A549 (cell line): ENCODE measurements around the gene ICAM5. TPM values are rescaled to one million over a fixed set of nuclear protein-coding genes. Genes with fewer than 3 reads are reported as not detected.
A peak's percentile ranks its signal among the peaks of the same experiment; 100 is the strongest.
"Not testable (repeated sequence)": the region's sequence is repeated elsewhere in the genome, so short reads cannot be mapped to it uniquely, and the experiment has no call there.

Experiments used
- ATAC-seq, 2 experiments: fragments of 200-7000 bp in 1 of 2; fragments of >200 bp in 1 of 2; cut with Nextera tagmentation in 1 of 2; cut with Tn5 transposase in 1 of 2; 3 replicates each; pipeline versions ENCODE4 v1.8.0 to v1.9.1; 2018 to 2020; ENCODE audit warnings: mild to moderate bottlenecking in 1 of 2, moderate library complexity in 1 of 2
- CTCF ChIA-PET: fragments of 300-600 bp; sonication (Branson Sonifier 250); formaldehyde crosslinking; extraction: SDS; loops from one replicate; lab custom pipeline; 2021; ENCODE audit warnings: antibody characterized with exemption, inconsistent platforms; lab: Yijun Ruan, JAX
- POLR2A ChIA-PET: fragments of 350-600 bp; formaldehyde crosslinking; extraction: SDS; loops from one replicate; lab custom pipeline; 2021; ENCODE audit warnings: antibody characterized with exemption, inconsistent platforms; lab: Yijun Ruan, JAX
- DNase-seq, 2 experiments: peaks; one replicate each; pipeline versions ENCODE4 v3.0.0 to v3.0.0-alpha.2; 2011 to 2016; ENCODE audit warnings: low read depth in 1 of 2, low spot score in 1 of 2
- FAIRE-seq: peaks from 2 replicates; lab custom pipeline; 2011; peaks lifted over from hg19 to GRCh38; lab: Jason Lieb, UNC
- H3K27ac ChIP-seq, 2 experiments: fragments of >200 bp; sonication (Bioruptor Twin); formaldehyde crosslinking; 3 replicates each; pipeline ENCODE4 v1.5.1; 2016 to 2017
- H3K4me1 ChIP-seq: fragments of >200 bp; sonication (Bioruptor Twin); formaldehyde crosslinking; 3 replicates; pipeline ENCODE4 v1.6.1; 2016
- H3K4me2 ChIP-seq: fragments of >200 bp; sonication (Bioruptor Twin); formaldehyde crosslinking; 3 replicates; pipeline ENCODE4 v1.6.1; 2016
- H3K4me3 ChIP-seq: fragments of >200 bp; sonication (Bioruptor Twin); formaldehyde crosslinking; 3 replicates; pipeline ENCODE4 v1.5.1; 2016
- H3K9me3 ChIP-seq: fragments of >200 bp; sonication (Bioruptor Twin); formaldehyde crosslinking; 3 replicates; pipeline ENCODE4 v1.6.1; 2016
- EHF ChIP-seq: fragments of 250-450 bp; sonication (Bioruptor Pico); IDR thresholded peaks from 2 replicates; pipeline ENCODE4 v1.5.0; 2020; ENCODE audit warnings: mild to moderate bottlenecking
- ELK1 ChIP-seq: fragments of 150-350 bp; IDR thresholded peaks from 2 replicates; pipeline ENCODE4 v1.6.1; 2014; ENCODE audit warnings: low read depth, mild to moderate bottlenecking, low read length
- ESRRA ChIP-seq: fragments of 150-350 bp; IDR thresholded peaks from 2 replicates; pipeline ENCODE4 v1.6.1; 2014; ENCODE audit warnings: mild to moderate bottlenecking, low read length, borderline replicate concordance
- FOSL2 ChIP-seq, 2 experiments: fragments of 450-650 bp in 1 of 2; fragments of >200 bp in 1 of 2; sonication (Bioruptor Twin) in 1 of 2; formaldehyde crosslinking; IDR thresholded peaks; 2 replicates each; pipeline versions ENCODE4 v1.5.0 to v1.6.1; 2016 to 2020; ENCODE audit warnings: mild to moderate bottlenecking in 1 of 2, moderate library complexity in 1 of 2
- GATA3 ChIP-seq: IDR thresholded peaks from 2 replicates; pipeline ENCODE4 v1.6.1; 2012; ENCODE audit warnings: borderline replicate concordance
- HOXA7 ChIP-seq: fragments of 250-450 bp; sonication (Bioruptor Pico); IDR thresholded peaks from 2 replicates; pipeline ENCODE4 v1.5.0; 2020; ENCODE audit warnings: mild to moderate bottlenecking, moderate library complexity
- HOXB5 ChIP-seq: fragments of 250-450 bp; sonication (Bioruptor Pico); IDR thresholded peaks from 2 replicates; pipeline ENCODE4 v1.5.0; 2020; ENCODE audit warnings: mild to moderate bottlenecking, moderate library complexity
- KDM1A ChIP-seq: fragments of 200-600 bp; sonication (generic); IDR thresholded peaks from 2 replicates; pipeline ENCODE4 v1.6.1; 2016; ENCODE audit warnings: low read depth, mild to moderate bottlenecking
- MYC ChIP-seq: IDR thresholded peaks from 2 replicates; pipeline ENCODE4 v1.6.1; 2012; ENCODE audit warnings: mild to moderate bottlenecking, inconsistent platforms, low read length, improper control_type of control experiment, borderline replicate concordance
- NR3C1 ChIP-seq: fragments of >200 bp; sonication (Bioruptor Twin); formaldehyde crosslinking; IDR thresholded peaks from 3 replicates; pipeline ENCODE4 v1.6.1; 2017
- POLR2A ChIP-seq: IDR thresholded peaks from 2 replicates; pipeline ENCODE4 v1.6.1; 2012; ENCODE audit warnings: mild to moderate bottlenecking, low read length
- POLR2AphosphoS2 ChIP-seq: conservative IDR thresholded peaks from 2 replicates; pipeline ENCODE4 v1.6.1; 2012; ENCODE audit warnings: low read length, improper control_type of control experiment, inconsistent platforms
- RNF2 ChIP-seq: fragments of 200-600 bp; sonication (generic); IDR thresholded peaks from 2 replicates; pipeline ENCODE4 v1.6.1; 2016; ENCODE audit warnings: low read depth, mild to moderate bottlenecking, antibody characterized with exemption, moderate library complexity, borderline replicate concordance
- SMC3 ChIP-seq: fragments of >200 bp; sonication (Bioruptor Twin); formaldehyde crosslinking; IDR thresholded peaks from 3 replicates; pipeline ENCODE4 v1.6.1; 2018; ENCODE audit warnings: inconsistent platforms
- TFCP2L1 ChIP-seq: fragments of 250-450 bp; sonication (Bioruptor Pico); IDR thresholded peaks from 2 replicates; pipeline ENCODE4 v1.5.0; 2021; ENCODE audit warnings: mild to moderate bottlenecking
- TP53 ChIP-seq: fragments of 250-450 bp; sonication (Bioruptor Pico); IDR thresholded peaks from 2 replicates; pipeline ENCODE4 v1.5.0; 2021; ENCODE audit warnings: mild to moderate bottlenecking, moderate library complexity
- ZC3H11A ChIP-seq: fragments of 450-650 bp; IDR thresholded peaks from 2 replicates; pipeline ENCODE4 v1.6.1; 2014; ENCODE audit warnings: antibody characterized with exemption, mild to moderate bottlenecking
- ZFP36 ChIP-seq: fragments of 450-650 bp; IDR thresholded peaks from 2 replicates; pipeline ENCODE4 v1.6.1; 2014; ENCODE audit warnings: borderline replicate concordance; ENCODE audit not compliant: partially characterized antibody
- ZSCAN20 ChIP-seq: fragments of 250-450 bp; sonication (Bioruptor Pico); IDR thresholded peaks from 2 replicates; pipeline ENCODE4 v1.8.0; 2022; ENCODE audit warnings: mild to moderate bottlenecking, moderate library complexity
- WGBS: methylation state at CpG from one replicate; pipeline ENCODE4 v1.1.6; 2017; ENCODE audit errors: missing lambda C conversion rate; 5-methylcytosine and 5-hydroxymethylcytosine counted together
- polyA plus RNA-seq, 4 experiments: library from polyadenylated mRNA; depleted of rRNA in 3 of 4; stranded (reverse); fragments of >200 nt; fragmentation: RNase III in 1 of 4; extraction: RNeasy Plus Mini Kit Qiagen cat#74134 plus additional on column Dnase treatment in 1 of 4; gene quantifications; 2 replicates in 3 of 4; 3 replicates in 1 of 4; pipeline ENCODE4 v1.2.3, GENCODE V29; 2011 to 2017
- TF ChIP-seq, protein P1 (sequence below): IDR thresholded peaks from 2 replicates; pipeline ENCODE4 v1.6.1; 2012; ENCODE audit warnings: low read depth, borderline replicate concordance
- TF ChIP-seq, protein P2 (sequence below): fragments of >200 bp; sonication (Bioruptor Twin); formaldehyde crosslinking; IDR thresholded peaks from 3 replicates; pipeline ENCODE4 v1.5.1; 2016
- TF ChIP-seq, protein P3 (sequence below): IDR thresholded peaks from 2 replicates; pipeline ENCODE4 v1.6.1; 2012
- TF ChIP-seq, protein P4 (sequence below): fragments of 250-450 bp; sonication (Bioruptor Pico); IDR thresholded peaks from 2 replicates; pipeline ENCODE4 v1.5.0; 2021; ENCODE audit warnings: mild to moderate bottlenecking, moderate library complexity, borderline replicate concordance

ICAM5 gene
- polyA plus RNA-seq, 2 of the 4 experiments (the other 2 are of a cell fraction), result 0.35 to 0.77 TPM

DNA sequence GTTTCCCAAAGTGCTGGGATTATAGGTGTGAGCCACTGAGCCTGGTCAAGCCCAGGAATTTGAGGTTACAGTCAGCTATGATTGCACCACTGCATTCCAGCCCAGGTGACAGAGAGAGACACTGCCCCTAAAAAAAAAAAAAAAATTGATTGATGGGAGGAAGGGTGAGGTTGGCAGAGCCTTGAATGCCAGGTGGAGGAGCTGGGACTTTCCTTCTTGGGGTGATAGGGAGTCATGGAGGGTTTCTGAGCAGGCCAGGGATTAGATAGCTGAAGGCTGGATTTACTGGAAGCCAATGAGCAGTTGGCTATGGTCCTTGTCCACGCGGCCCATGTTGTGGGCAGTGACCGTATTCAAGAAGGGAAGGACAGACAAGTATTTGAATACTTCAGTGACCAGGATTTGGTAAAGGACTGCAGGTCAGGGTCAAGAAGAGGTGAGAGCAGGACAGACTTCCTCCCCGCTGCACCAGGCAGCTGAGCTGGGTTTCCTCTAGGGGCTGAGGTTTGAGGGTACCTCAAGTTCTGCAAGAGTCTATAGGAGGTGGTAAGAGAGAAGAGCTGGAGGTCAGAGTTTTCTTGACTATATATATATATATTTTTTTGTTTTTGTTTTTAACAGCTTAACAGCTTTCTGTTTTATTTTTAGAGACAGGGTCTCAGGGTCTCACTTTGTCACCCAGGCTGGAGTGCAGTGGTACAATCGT lies 9.9 kb upstream of the ICAM5 start:
- no peaks in the 10 kb centered on the region for H3K9me3 ChIP-seq
- TF ChIP-seq HOXA7 (no peak), TFCP2L1 (no peak), FOSL2 (IDR thresholded peaks at IDR 0.05) (no peak), FOSL2 (CRISPR knock-in tag; IDR thresholded peaks at IDR 0.05) (no peak), TP53 (CRISPR knock-in tag) (no peak), RNF2 (no peak)
- TF ChIP-seq, protein P1, sequence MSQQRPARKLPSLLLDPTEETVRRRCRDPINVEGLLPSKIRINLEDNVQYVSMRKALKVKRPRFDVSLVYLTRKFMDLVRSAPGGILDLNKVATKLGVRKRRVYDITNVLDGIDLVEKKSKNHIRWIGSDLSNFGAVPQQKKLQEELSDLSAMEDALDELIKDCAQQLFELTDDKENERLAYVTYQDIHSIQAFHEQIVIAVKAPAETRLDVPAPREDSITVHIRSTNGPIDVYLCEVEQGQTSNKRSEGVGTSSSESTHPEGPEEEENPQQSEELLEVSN, result no peak
- TF ChIP-seq, all 56 proteins: peak for 0
- DNase-seq, result no peak
- Histone ChIP-seq H3K4me2 (no peak overlapping the region), H3K4me1 (peaks cover 8% of the 10 kb centered on the region; the same call in 1 of the 3 replicates), H3K4me3 (no peak overlapping the region), H3K27ac (no peak overlapping the region)
- WGBS, result 77% methylated on average over 5 of the region's 5 CpGs
- ATAC-seq, result no peak
- POLR2A ChIA-PET, result no interaction called here
- no peak for FAIRE-seq
- CTCF ChIA-PET, result interaction anchor here (4.5 to 5.0 kb wide), 2 partner anchors 10 to 21 kb away, joined by 15 to 16 read pairs; partner anchors contain the start of gene ICAM1

DNA sequence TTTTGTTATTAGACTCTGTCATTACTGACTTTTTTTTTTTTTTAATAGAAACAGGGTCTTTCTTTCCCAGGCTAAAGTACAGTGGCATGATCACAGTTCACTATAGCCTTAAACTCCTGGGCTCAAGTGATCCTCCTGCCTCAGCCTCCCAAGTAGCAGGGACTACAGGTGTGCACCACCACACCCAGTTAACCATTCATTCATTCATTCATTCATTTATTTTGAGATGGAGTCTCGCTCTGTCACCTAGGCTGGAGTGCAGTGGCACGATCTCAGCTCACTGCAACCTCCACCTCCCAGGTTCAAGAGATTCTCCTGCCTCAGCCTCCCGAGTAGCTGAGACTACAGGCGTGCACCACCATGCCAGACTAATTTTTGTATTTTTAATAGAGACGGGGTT lies 7.7 kb upstream of the ICAM5 start:
- H3K4me3 ChIP-seq, H3K4me1 ChIP-seq, DNase-seq, ATAC-seq, H3K9me3 ChIP-seq, H3K4me2 ChIP-seq, POLR2A ChIA-PET, H3K27ac ChIP-seq, FAIRE-seq: not testable (repeated sequence)
- 100% methylated on average over 4 of the region's 5 CpGs for WGBS
- CTCF ChIA-PET, result interaction anchor here (4.5 kb wide), 1 partner anchor 12 kb away, joined by 15 read pairs; the partner anchor contains the start of gene ICAM1

DNA sequence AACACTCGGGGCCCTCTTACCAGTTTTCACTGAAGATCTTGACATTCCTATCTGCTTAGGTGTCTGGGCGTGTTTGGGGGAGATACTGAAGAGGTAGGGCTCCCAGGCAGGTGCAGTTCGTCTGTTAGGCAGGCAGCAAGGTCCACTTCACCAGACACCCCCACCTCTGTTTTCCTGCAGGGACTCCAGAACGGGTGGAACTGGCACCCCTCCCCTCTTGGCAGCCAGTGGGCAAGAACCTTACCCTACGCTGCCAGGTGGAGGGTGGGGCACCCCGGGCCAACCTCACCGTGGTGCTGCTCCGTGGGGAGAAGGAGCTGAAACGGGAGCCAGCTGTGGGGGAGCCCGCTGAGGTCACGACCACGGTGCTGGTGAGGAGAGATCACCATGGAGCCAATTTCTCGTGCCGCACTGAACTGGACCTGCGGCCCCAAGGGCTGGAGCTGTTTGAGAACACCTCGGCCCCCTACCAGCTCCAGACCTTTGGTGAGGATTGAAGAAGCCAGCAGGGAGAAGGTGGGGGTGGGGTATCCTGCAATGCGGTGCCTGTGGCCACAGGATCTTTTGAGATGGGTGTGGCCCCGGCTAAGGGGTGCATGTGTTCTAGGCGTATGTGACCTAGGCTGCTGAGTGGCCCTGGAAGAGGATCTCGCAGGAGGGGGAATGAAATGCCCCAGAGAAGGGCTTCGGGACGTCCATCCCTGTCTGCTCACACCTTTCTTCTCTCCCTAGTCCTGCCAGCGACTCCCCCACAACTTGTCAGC lies 6.3 kb upstream of the ICAM5 start:
- ChIA-PET CTCF (interaction anchor here (0.6 to 4.5 kb wide), 3 partner anchors 14 to 135 kb away, joined by 3 to 15 read pairs (median 3); partner anchors contain the start of gene ICAM1), POLR2A (no interaction called here)
- TF ChIP-seq KDM1A (no peak), NR3C1 (no peak), RNF2 (no peak), POLR2AphosphoS2 (no peak), POLR2A (no peak), HOXB5 (CRISPR knock-in tag) (no peak), ZC3H11A (no peak), ZFP36 (no peak), ESRRA (no peak), TFCP2L1 (no peak), ZSCAN20 (CRISPR knock-in tag) (no peak), MYC (no peak), EHF (CRISPR knock-in tag) (no peak), GATA3 (no peak), SMC3 (no peak), ELK1 (no peak)
- TF ChIP-seq, protein P2, sequence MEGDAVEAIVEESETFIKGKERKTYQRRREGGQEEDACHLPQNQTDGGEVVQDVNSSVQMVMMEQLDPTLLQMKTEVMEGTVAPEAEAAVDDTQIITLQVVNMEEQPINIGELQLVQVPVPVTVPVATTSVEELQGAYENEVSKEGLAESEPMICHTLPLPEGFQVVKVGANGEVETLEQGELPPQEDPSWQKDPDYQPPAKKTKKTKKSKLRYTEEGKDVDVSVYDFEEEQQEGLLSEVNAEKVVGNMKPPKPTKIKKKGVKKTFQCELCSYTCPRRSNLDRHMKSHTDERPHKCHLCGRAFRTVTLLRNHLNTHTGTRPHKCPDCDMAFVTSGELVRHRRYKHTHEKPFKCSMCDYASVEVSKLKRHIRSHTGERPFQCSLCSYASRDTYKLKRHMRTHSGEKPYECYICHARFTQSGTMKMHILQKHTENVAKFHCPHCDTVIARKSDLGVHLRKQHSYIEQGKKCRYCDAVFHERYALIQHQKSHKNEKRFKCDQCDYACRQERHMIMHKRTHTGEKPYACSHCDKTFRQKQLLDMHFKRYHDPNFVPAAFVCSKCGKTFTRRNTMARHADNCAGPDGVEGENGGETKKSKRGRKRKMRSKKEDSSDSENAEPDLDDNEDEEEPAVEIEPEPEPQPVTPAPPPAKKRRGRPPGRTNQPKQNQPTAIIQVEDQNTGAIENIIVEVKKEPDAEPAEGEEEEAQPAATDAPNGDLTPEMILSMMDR, result no peak
- TF ChIP-seq, protein P3, sequence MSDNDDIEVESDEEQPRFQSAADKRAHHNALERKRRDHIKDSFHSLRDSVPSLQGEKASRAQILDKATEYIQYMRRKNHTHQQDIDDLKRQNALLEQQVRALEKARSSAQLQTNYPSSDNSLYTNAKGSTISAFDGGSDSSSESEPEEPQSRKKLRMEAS, result no peak
- TF ChIP-seq, protein P4, sequence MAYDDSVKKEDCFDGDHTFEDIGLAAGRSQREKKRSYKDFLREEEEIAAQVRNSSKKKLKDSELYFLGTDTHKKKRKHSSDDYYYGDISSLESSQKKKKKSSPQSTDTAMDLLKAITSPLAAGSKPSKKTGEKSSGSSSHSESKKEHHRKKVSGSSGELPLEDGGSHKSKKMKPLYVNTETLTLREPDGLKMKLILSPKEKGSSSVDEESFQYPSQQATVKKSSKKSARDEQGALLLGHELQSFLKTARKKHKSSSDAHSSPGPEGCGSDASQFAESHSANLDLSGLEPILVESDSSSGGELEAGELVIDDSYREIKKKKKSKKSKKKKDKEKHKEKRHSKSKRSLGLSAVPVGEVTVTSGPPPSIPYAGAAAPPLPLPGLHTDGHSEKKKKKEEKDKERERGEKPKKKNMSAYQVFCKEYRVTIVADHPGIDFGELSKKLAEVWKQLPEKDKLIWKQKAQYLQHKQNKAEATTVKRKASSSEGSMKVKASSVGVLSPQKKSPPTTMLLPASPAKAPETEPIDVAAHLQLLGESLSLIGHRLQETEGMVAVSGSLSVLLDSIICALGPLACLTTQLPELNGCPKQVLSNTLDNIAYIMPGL (CRISPR knock-in tag), result no peak
- FAIRE-seq (no peak), ATAC-seq (peak in 1 of 2 experiments; percentile 25; a peak in 1 of 6 replicates), DNase-seq (no peak)
- Histone ChIP-seq H3K4me1 (peaks cover 8% of the 10 kb centered on the region; the same call in 1 of the 3 replicates), H3K27ac (no peak overlapping the region), H3K4me3 (no peak overlapping the region), H3K4me2 (0 out of 3 replicates have a peak overlapping the region, but pooled peaks have one; percentile 14), H3K9me3 (no peaks in the 10 kb centered on the region)
- WGBS, result 65% methylated on average over 18 of the region's 23 CpGs
